NCI-H2081 (cell line): Measurements from ENCODE around the gene TRPC4.
A peak's percentile ranks its signal among the peaks of the same experiment; 100 is the strongest.
"Not testable (repeated sequence)": the region's sequence is repeated elsewhere in the genome, so short reads cannot be mapped to it uniquely, and the experiment has no call there.

Experiments
- DNase-seq, 2 experiments: peaks; one replicate each; lab custom pipeline; 2025; lab: John Stamatoyannopoulos, UW

Gene TRPC4

DNA sequence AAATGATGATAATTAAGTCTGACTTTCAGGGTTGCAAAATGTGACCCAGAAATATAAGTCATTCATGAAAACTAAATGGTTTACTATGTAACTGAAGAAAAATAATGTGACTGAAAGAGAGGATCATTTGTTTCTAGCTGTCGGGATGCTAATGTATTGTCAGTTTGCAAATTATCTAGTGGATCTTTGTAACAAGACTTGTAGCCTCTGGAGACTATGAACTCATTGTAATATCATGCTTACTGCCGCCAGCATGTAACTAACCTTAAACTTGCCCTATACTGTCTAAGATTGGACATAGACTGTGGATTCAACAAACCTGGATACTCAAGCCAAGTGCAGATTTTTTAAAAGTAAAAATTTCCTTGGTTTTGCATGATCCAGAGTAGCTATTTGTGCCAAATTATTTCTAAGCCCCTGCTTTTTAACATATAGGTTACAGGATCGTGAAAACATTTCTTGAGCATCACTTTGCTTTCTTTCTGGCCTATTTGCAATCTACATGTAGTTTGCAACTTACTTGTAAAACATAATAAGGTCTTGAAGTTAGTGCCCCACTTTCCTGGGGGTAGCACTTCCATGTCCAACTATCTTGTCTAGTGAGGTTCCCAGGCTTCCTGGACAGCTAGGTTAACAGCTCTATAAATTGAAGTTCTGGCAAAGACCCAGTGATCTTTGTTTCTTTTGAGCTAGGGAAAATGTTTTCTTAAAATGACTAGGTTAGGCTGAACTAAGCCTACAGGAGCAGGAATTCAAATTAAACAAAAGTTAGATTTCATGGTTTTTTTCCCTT, 267.7 kb downstream of the TRPC4 start:
- DNase-seq: no peak

DNA sequence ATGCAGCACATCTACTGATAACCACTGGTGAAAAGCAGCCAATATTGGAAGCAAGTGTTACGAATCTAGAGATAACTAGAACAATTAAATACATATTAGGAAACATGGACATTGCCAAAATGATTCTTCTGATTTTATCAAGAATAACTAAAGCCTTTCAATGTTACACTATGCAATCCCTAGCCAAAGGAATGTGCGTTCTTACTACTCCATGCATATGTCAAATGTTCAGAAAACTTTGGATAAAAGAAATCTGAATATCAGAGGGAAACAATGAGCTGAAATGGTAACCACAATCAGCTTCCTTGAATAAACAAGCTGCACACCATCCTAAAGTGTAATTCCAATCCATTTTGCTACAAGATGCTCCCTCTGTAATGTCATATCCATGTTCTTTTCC, 270.1 kb downstream of the TRPC4 start:
- no peak for DNase-seq

DNA sequence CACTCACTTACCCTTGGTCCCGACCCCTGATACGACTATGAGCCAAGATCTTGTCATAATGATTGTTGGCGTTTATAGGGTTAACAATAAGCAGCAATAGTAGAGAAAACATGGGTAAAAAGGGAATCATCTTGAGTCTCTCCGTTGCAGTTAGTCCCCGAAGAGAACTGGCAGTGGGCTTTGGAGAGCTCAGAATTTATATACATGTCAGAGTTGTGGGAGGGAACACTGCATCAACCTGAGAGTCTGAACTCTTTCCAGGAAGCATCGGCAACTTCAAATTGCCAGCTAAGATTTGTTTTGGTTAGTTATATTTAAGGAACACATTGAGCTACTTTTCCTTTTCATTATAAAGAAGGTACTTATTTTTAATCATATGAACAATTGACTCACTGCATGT, 271.0 kb downstream of the TRPC4 start, which contains the start of gene POSTN:
TSS of gene POSTN (minus strand) at position 172 of the 400 bp plus-strand sequence. CDS start at position 130, 42 bp downstream.
- peak in 1 of 2 experiments; percentile 25 for DNase-seq

DNA sequence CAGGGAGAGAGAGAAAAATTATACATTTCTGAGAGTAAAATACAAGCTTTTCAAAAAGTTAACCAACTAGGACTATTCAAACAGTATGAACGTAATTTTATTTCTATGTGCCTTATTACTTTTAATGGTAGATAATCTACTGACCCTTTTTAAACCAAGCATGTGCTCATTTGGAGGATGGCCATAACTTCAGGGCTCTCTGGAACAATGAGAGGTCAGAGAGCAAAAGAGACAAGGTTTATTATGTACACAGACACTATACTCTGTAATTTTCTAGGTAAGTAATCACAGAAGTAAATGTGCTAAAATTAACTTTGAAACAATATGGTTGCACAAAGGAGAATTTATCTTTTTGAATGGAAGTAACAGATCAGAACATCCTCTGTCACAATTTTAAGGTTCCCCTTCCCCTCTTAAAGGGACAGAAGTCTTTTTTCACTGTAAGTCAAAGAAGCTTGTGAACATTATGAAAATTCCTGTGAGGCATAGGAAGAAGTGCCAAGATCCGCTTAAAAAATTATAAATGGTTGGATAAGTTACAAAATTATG, 272.0 kb downstream of the TRPC4 start:
- peak in 1 of 2 experiments; percentile 75 for DNase-seq

DNA sequence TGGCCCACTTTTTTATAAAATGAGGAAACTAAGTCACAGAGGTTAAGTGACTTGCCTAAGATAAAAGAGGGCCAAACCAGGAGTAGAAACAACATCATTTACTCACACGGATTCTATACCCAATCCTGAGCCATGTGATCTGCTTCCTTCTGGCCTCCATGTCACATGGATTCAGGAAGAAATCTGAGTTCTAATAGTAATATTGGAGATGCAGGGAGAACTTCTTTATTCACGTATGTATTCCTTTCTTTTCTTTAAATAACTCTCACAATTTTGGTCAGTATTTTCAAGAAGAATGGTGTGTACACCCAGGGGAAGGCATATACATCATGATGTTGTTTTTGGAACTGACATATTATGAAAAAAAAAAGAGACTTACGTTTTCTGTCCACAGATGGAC, 272.8 kb downstream of the TRPC4 start:
- no peak for DNase-seq

DNA sequence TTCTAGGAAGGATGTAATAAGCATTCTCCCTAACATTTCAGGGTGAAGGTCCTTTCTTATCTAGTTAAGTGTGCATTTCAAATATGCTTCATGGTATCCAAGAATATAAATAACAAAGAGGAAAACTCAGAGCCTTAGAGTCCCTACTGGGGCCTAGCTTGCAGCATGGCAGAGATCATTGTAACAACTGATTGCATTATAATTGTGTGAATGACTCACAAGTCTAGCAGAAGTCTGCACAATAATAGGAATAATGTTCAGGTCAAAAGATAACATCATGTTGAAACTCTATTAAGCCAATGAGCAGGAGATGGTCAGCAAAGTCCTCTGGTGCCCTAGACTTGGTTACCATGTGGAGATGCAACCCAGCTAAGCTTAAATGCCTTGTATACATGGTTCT, 274.4 kb downstream of the TRPC4 start:
- DNase-seq: no peak

DNA sequence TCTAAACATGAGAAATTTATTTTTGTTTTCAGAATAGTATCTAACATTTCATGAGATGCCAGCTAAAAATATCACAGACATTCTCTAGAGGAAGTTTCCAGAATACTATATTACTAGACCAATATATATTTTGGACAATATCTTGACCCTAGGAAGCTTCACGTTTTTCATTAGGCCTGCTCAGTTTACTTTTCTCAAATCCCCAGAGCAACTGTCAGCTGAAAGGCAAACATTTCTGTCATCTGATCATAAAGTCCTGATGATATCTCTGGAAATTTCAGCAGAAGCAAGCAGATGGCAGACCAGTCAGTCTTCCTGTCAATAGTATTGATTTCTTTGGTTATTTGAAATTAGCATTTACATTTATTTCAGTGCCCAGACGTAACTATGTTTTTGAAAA, 275.0 kb downstream of the TRPC4 start:
- no peak for DNase-seq

DNA sequence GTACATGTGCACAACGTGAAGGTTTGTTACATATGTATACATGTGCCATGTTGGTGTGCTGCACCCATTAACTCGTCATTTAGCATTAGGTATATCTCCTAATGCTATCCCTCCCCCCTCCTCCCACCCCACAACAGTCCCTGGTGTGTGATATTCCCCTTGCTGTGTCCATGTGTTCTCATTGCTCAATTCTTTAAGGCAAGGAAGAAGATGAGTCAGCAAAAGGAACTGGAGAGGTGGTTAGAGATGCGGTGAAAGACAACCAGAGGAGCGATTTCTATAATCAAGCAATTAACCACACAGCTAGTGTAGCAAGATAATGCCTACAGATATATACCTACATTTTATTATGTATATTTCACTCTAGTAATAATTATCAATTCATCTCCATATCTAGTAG, 280.2 kb downstream of the TRPC4 start:
- DNase-seq: not testable (repeated sequence)

DNA sequence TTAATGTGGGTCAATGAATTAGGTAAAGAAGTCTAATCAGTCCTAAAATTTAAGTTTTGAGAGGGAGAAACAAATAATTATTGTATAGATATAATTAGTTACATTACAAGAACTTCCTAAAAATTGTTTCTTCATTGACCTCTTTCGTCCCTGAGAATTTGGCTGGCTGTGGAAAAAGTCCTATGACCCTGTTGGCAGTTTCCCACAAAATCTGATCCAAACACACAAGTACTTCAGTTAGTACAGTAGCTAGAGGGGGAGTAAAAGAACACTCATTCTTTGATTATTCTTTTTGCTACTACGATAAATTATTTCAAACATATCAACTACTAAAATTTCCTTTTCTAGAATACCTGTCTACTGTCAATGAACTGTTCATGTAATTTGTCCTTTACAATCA, 282.3 kb downstream of the TRPC4 start:
- no peak for DNase-seq
